ENCODE data around the gene PRCP.

PRCP gene

DNA sequence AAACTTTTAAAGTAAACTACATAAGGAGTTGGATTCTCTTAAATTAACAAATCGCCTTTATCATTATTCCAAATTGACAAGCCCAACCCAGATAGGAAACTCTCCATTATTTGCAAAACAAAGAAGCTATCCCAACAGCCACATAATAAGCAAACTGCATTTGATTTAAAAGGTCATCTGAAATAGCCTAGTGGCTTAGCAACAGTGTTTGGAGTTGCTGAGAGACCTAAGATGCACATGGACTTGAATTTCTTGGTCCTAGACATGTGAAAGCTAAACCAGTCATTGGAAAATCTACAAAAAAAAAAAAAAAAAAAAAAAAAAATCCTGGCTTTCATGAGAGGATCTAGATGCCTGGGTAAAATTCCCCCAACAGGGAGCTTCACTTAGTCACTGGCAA lies 69.5 kb downstream of the PRCP start:
- DNase-seq (ENCODE audit: low read depth, low spot score) = no peak

- DNase-seq (ENCODE audit: low read depth, low spot score) = no peak
Measured at GRCh38 chr11:82829101-82829500, 71.1 kb downstream of the PRCP start.

- DNase-seq (ENCODE audit: low read depth, low spot score) = no peak
Measured at GRCh38 chr11:82828472-82828871, 71.8 kb downstream of the PRCP start.

GRCh38 chr11:82826526-82826925 lies 73.7 kb downstream of the PRCP start:
- DNase-seq (ENCODE audit: low read depth, low spot score) = no peak

- no peak for DNase-seq (ENCODE audit: low read depth, low spot score)
Measured at GRCh38 chr11:82823647-82824619, 76.3 kb downstream of the PRCP start.

- DNase-seq (ENCODE audit: low read depth, low spot score) = no peak
Measured at GRCh38 chr11:82818409-82819043, 81.7 kb downstream of the PRCP start.

DNA sequence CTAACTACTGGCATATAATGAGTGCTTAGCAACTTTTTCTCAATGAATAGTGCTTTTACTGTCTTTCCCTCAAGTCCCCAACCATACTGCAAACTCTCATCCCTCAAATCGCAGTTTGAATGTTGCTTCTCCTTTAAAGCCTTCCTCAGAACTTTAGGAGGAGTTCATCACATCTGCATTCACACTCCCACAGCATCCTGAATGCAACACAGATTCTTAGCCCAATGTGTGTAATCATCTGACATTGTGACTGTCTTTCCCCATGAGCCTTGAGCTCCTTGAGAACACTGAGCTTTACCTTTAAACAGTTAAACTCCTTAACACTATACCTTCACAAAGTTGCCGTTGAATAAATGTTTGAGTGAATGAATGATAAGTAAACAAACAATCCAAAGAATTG lies 84.8 kb downstream of the PRCP start:
- DNase-seq (ENCODE audit: low read depth, low spot score) = no peak

GRCh38 chr11:82814379-82814778 lies 85.9 kb downstream of the PRCP start:
- no peak for DNase-seq (ENCODE audit: low read depth, low spot score)

DNA sequence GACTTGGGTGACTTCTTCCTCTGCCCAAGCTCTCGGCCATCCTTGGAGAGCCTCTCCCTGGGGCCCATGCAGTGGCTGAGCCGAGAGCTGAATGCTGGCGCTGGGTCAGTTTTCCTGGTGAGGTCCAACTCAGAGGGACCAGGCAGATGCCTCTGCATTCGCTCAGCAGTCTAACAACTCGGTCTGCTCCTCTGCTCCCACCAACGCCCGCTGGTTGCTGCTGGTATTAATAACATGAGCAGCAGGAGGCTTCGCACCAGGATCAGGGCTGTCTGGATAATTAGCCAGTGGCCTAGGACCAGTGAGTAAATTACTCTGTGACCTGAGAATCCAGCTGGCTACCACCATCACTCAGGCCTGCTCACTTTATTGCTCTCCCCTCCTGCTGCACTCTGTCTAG lies 88.9 kb downstream of the PRCP start:
- no peak for DNase-seq (ENCODE audit: low read depth, low spot score)

DNA sequence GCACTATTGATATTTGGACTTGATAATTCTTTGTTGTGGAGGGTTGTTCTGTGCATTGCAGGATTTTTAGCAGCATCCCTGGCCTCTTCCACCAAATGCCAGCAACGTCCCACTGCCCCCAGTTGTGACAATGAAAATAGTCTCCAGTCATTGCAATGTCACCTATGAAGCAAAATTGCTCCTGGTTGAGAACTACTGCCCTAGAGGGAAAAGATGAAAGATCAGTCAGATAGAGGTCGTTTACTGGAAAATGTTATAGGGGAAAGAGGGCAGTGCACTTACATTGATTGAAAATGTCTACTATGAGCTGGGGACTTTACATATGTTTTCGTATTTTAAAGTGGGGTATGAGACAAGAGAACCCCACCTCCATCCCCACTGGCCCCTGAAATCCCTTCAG lies 89.5 kb downstream of the PRCP start:
- DNase-seq (ENCODE audit: low read depth, low spot score) = no peak

DNA sequence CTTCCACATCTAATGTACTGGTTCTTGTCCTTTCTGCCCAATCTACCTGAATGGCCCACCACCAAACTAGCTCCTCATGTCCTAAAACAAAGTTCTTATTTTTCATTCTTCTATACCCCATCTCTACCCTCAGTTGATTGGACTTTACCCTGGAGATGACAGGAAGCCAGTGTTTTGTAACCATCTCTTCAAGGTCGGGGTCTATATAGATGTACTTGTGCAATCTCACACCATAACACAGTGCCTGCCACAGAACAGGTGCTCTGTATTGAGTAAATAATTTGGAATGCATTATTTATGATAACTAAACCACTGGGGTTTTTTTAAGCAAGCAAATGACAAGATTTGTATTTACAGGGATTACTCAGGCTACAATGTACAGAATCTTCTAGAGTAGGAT lies 89.9 kb downstream of the PRCP start:
- no peak for DNase-seq (ENCODE audit: low read depth, low spot score)

- no peak for DNase-seq (ENCODE audit: low read depth, low spot score)
Measured at GRCh38 chr11:82807646-82808045, 92.6 kb downstream of the PRCP start.

- no peak for DNase-seq (ENCODE audit: low read depth, low spot score)
Measured at GRCh38 chr11:82802710-82803109, 97.5 kb downstream of the PRCP start.

GRCh38 chr11:82796998-82797961 lies 103.0 kb downstream of the PRCP start:
- no peak for DNase-seq (ENCODE audit: low read depth, low spot score)

DNA sequence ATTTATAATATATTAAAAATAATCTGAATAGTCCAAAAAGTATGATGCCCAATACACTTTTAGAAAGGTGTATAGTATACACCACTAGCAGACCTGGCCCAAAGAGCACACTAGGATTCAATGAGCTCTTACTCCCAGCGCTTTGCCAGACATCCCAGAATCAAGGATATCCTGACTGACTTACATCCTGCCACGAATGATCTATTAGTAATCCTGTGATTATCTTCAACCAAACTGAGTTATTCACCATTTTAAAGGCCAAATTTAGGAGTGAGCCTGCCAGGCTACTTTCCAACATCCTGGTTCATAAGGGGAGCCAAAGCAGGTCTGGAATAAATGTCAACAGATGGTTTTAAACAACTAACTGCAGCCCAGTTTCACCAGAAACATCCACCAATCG lies 105.7 kb downstream of the PRCP start:
- DNase-seq (ENCODE audit: low read depth, low spot score) = no peak

DNA sequence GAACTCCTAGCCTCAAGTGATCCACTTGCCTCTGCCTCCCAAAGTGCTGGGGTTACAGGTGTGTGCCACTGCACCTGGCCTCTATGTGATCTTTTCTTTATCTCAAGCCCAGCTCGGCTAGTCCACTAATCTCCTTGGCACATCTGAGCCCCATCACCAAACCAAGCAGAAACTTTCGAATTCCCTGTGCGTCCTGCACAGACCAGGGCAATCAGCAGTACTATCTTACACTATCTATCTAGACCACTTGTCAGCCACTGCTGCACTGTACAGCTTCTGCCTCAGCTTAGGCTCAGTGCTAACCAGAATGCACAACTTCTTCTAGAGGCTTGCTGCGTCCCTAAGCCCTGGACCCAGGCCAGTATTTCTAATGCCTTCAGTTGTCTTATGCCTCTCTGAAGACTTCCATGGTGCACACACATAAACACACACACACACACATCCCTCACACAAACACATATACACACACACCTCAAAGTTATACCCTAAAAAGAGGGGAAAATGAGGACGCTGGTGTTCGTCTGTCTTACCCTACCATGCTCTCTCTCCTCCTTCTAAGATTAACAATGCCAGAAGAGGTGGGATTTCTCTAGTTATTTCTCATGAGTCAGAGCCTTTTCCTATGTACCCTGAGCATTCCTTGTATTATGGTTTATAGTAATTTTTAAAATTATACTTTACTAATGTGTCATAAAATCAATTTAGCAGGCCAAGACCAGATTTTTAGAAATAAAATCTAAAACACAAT lies 107.2 kb downstream of the PRCP start:
- no peak for DNase-seq (ENCODE audit: low read depth, low spot score)

- no peak for DNase-seq (ENCODE audit: low read depth, low spot score)
Measured at GRCh38 chr11:82792319-82792718, 107.9 kb downstream of the PRCP start.

DNA sequence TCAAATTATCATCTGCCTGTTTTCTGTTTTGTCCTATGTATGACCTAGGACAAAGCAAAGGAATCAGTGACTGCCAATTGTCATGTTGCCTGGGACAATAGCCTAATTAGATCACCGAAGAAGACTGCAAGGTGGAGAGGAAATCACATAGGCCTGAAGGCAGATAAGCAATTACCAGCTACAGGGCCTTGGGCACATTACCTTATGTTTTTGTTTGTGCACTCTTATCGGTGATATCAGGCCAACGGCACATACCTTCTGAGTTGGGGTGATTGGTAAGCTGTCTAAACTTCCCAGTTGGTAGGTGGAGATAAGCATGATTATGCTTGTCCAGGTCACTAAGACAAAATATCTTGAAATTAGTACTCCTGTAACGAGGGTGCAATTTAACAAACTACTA lies 108.5 kb downstream of the PRCP start:
- no peak for DNase-seq (ENCODE audit: low read depth, low spot score)

GRCh38 chr11:82790723-82791484 lies 109.3 kb downstream of the PRCP start:
- DNase-seq (ENCODE audit: low read depth, low spot score) = no peak

GRCh38 chr11:82787981-82788380 lies 112.2 kb downstream of the PRCP start:
- DNase-seq (ENCODE audit: low read depth, low spot score) = no peak

Measured in activated CD4-positive, CD25-positive, alpha-beta regulatory T cell treated with anti-CD3 and anti-CD28 coated beads, Interleukin-2, amount 50 U/mL, for 16 hours (primary cell).